Measurements from ENCODE around the gene LAMA1. TPM values are rescaled to one million over a fixed set of nuclear protein-coding genes. Genes with fewer than 3 reads are reported as not detected.
A peak's percentile ranks its signal among the peaks of the same experiment; 100 is the strongest.

The LAMA1 gene
- total RNA-seq, 1 experiment from 2014 or later: not detected

GRCh38 chr18:7132356-7133150 lies 15.0 kb upstream of the LAMA1 start:
- TF ChIP-seq CTCF (conservative IDR thresholded peaks at IDR 0.05; ENCODE audit: low read depth, low read length) (no peak), EZH2phosphoT487 (IDR thresholded peaks at IDR 0.05; ENCODE audit: borderline replicate concordance, low read length) (no peak), EZH2 (IDR thresholded peaks at IDR 0.05; ENCODE audit: low read length, unreplicated experiment) (no peak)
- ATAC-seq (no peak), DNase-seq (no peak)
- ChIA-PET CTCF (no interaction called here), POLR2A (ENCODE audit: unreplicated experiment) (no interaction called here)
- Histone ChIP-seq H4K20me1 (ENCODE audit: low read length) (no peaks in the 10 kb centered on the region), H3K27me3 (ENCODE audit: low read length) (peaks cover 72% of the 10 kb centered on the region), H3K4me3 (ENCODE audit: low read length) (no peak overlapping the region), H3K9me2 (replicated peaks; ENCODE audit: low read length) (no peaks in the 10 kb centered on the region), H3K36me3 (ENCODE audit: low read depth, low read length) (no peaks in the 10 kb centered on the region), H3K27ac (ENCODE audit: low read length) (no peak overlapping the region), H3F3A (ENCODE audit: low read length, unreplicated experiment) (no peaks in the 10 kb centered on the region), H3K79me2 (ENCODE audit: low read length) (no peaks in the 10 kb centered on the region), H3K9ac (ENCODE audit: low read length) (no peak overlapping the region), H3K4me1 (ENCODE audit: insufficient read depth, low read length) (no peaks in the 10 kb centered on the region), H3K9me3 (ENCODE audit: low read length) (no peaks in the 10 kb centered on the region), H2AFZ (ENCODE audit: low read length) (no peak overlapping the region), H3K4me2 (ENCODE audit: low read length) (no peak overlapping the region)
- intact Hi-C loops (cut with micrococcal nuclease): no loop called here
- BruUV-seq (replicated peaks): no TSS peak

GRCh38 chr18:7122376-7122775 lies 4.8 kb upstream of the LAMA1 start:
- no peak overlapping the region for H3K27ac ChIP-seq (ENCODE audit: low read length)
- POLR2A ChIA-PET (ENCODE audit: unreplicated experiment): no interaction called here
- no TSS peak for BruUV-seq (replicated peaks)
- H4K20me1 ChIP-seq (ENCODE audit: low read length): no peaks in the 10 kb centered on the region
- no peak overlapping the region for H3K4me3 ChIP-seq (ENCODE audit: low read length)
- TF ChIP-seq EZH2 (IDR thresholded peaks at IDR 0.05; ENCODE audit: low read length, unreplicated experiment) (no peak), CTCF (conservative IDR thresholded peaks at IDR 0.05; ENCODE audit: low read depth, low read length) (no peak), EZH2phosphoT487 (IDR thresholded peaks at IDR 0.05; ENCODE audit: borderline replicate concordance, low read length) (no peak)
- intact Hi-C loops (cut with micrococcal nuclease): no loop called here
- ATAC-seq (no peak), DNase-seq (no peak)
- H3K9me2 ChIP-seq (replicated peaks; ENCODE audit: low read length): no peaks in the 10 kb centered on the region
- no peaks in the 10 kb centered on the region for H3K79me2 ChIP-seq (ENCODE audit: low read length)
- no peaks in the 10 kb centered on the region for H3K9me3 ChIP-seq (ENCODE audit: low read length)
- H3F3A ChIP-seq (ENCODE audit: low read length, unreplicated experiment): no peaks in the 10 kb centered on the region
- H3K36me3 ChIP-seq (ENCODE audit: low read depth, low read length): no peaks in the 10 kb centered on the region
- no peaks in the 10 kb centered on the region for H3K4me1 ChIP-seq (ENCODE audit: insufficient read depth, low read length)
- H2AFZ ChIP-seq (ENCODE audit: low read length): no peak overlapping the region
- no peak overlapping the region for H3K4me2 ChIP-seq (ENCODE audit: low read length)
- peaks cover 83% of the 10 kb centered on the region for H3K27me3 ChIP-seq (ENCODE audit: low read length)
- CTCF ChIA-PET: no interaction called here
- no peak overlapping the region for H3K9ac ChIP-seq (ENCODE audit: low read length)

- Histone ChIP-seq H3K9me3 (ENCODE audit: low read length) (no peaks in the 10 kb centered on the region), H3K9me2 (replicated peaks; ENCODE audit: low read length) (no peaks in the 10 kb centered on the region), H3K4me2 (ENCODE audit: low read length) (peak overlapping the region; percentile 65; the same call in 1 of the 2 replicates), H3K9ac (ENCODE audit: low read length) (no peak overlapping the region), H3F3A (ENCODE audit: low read length, unreplicated experiment) (no peaks in the 10 kb centered on the region), H3K4me3 (ENCODE audit: low read length) (no peak overlapping the region; the same call in 1 of the 2 replicates), H3K79me2 (ENCODE audit: low read length) (no peaks in the 10 kb centered on the region), H3K4me1 (ENCODE audit: insufficient read depth, low read length) (no peaks in the 10 kb centered on the region), H2AFZ (ENCODE audit: low read length) (0 out of 2 replicates have a peak overlapping the region, but pooled peaks have one; percentile 34), H3K27me3 (ENCODE audit: low read length) (peaks cover 82% of the 10 kb centered on the region), H3K36me3 (ENCODE audit: low read depth, low read length) (no peaks in the 10 kb centered on the region), H3K27ac (ENCODE audit: low read length) (no peak overlapping the region), H4K20me1 (ENCODE audit: low read length) (no peaks in the 10 kb centered on the region)
- BruUV-seq (replicated peaks): no TSS peak
- intact Hi-C loops (cut with micrococcal nuclease): no loop called here
- TF ChIP-seq EZH2 (IDR thresholded peaks at IDR 0.05; ENCODE audit: low read length, unreplicated experiment) (peak; percentile 98), EZH2phosphoT487 (IDR thresholded peaks at IDR 0.05; ENCODE audit: borderline replicate concordance, low read length) (peak; percentile 76), CTCF (conservative IDR thresholded peaks at IDR 0.05; ENCODE audit: low read depth, low read length) (no peak)
- CTCF ChIA-PET: no interaction called here
- POLR2A ChIA-PET (ENCODE audit: unreplicated experiment): no interaction called here
- DNase-seq (no peak), ATAC-seq (peak; percentile 13; the same call in 1 of the 2 replicates)
These were observed 706 bp downstream of the LAMA1 start for GRCh38 chr18:7116792-7117389.
